Parathyroid adenoma (tissue), 2 donors: ENCODE results near the gene B4GALT2.

Experiments
- H2AFZ ChIP-seq: fragments of 300-600 bp; sonication (generic); one replicate; pipeline ENCODE4 v1.7.0; 2017; ENCODE audit warnings: antibody characterized with exemption, mild to moderate bottlenecking
- H3K27ac ChIP-seq: fragments of 300-600 bp; sonication (generic); one replicate; pipeline ENCODE4 v1.7.0; 2017
- H3K27me3 ChIP-seq: fragments of 300-600 bp; sonication (generic); one replicate; pipeline ENCODE4 v1.7.0; 2017; ENCODE audit warnings: low read length; ENCODE audit not compliant: control insufficient read depth, insufficient read depth
- H3K36me3 ChIP-seq: fragments of 300-600 bp; sonication (generic); one replicate; pipeline ENCODE4 v1.7.0; 2017; ENCODE audit warnings: low read length; ENCODE audit not compliant: control insufficient read depth, insufficient read depth
- H3K4me1 ChIP-seq: fragments of 300-600 bp; sonication (generic); one replicate; pipeline ENCODE4 v1.7.0; 2017; ENCODE audit warnings: control low read depth
- H3K4me2 ChIP-seq: fragments of 300-600 bp; sonication (generic); one replicate; pipeline ENCODE4 v1.7.0; 2017; ENCODE audit warnings: low read length
- H3K4me3 ChIP-seq: fragments of 300-600 bp; sonication (generic); one replicate; pipeline ENCODE4 v1.7.0; 2017; ENCODE audit warnings: low read depth, low read length
- H3K79me2 ChIP-seq: fragments of 300-600 bp; sonication (generic); one replicate; pipeline ENCODE4 v1.7.0; 2017; ENCODE audit warnings: control low read depth
- H3K9ac ChIP-seq: fragments of 300-600 bp; sonication (generic); one replicate; pipeline ENCODE4 v1.7.0; 2017; ENCODE audit warnings: mild to moderate bottlenecking
- H3K9me3 ChIP-seq: fragments of 300-600 bp; sonication (generic); one replicate; pipeline ENCODE4 v1.7.0; 2017; ENCODE audit warnings: low read length; ENCODE audit not compliant: control insufficient read depth
- CTCF ChIP-seq: fragments of 300-600 bp; sonication (generic); IDR thresholded peaks from one replicate; pipeline ENCODE4 v1.7.0; 2017; ENCODE audit warnings: antibody characterized with exemption, mild to moderate bottlenecking
- donor health status: primary hyperparathyroidism.

The B4GALT2 gene

GRCh38 chr1:43984855-43985254 lies 5.8 kb downstream of the B4GALT2 start:
- H3K9me3 ChIP-seq = no peaks in the 10 kb centered on the region
- no peak overlapping the region for H3K4me2 ChIP-seq
- no peaks in the 10 kb centered on the region for H3K79me2 ChIP-seq

GRCh38 chr1:43985984-43986595 lies 7.1 kb downstream of the B4GALT2 start:
- no peaks in the 10 kb centered on the region for H3K79me2 ChIP-seq
- H3K4me2 ChIP-seq = no peak overlapping the region
- no peak overlapping the region for H3K27ac ChIP-seq
- H3K36me3 ChIP-seq = no peaks in the 10 kb centered on the region
- H2AFZ ChIP-seq = no peak overlapping the region
- peaks cover 2% of the 10 kb centered on the region for H3K4me1 ChIP-seq
- TF ChIP-seq CTCF = no peak
- H3K9me3 ChIP-seq = no peaks in the 10 kb centered on the region
- H3K27me3 ChIP-seq = no peaks in the 10 kb centered on the region
- no peak overlapping the region for H3K4me3 ChIP-seq
- no peak overlapping the region for H3K9ac ChIP-seq

More at GRCh38 chr1:43984855-43985254, 5.8 kb downstream of the B4GALT2 start:
- TF ChIP-seq CTCF = no peak
- no peaks in the 10 kb centered on the region for H3K4me1 ChIP-seq
- no peak overlapping the region for H3K27ac ChIP-seq
- no peaks in the 10 kb centered on the region for H3K27me3 ChIP-seq
- no peak overlapping the region for H2AFZ ChIP-seq
- no peak overlapping the region for H3K4me3 ChIP-seq
- H3K9ac ChIP-seq = no peak overlapping the region
- H3K36me3 ChIP-seq = no peaks in the 10 kb centered on the region

- Histone ChIP-seq H3K79me2 (no peaks in the 10 kb centered on the region), H3K4me2 (no peak overlapping the region), H3K4me3 (no peak overlapping the region), H3K9ac (no peak overlapping the region), H3K4me1 (peaks cover 2% of the 10 kb centered on the region), H3K27ac (no peak overlapping the region), H3K27me3 (no peaks in the 10 kb centered on the region), H2AFZ (no peak overlapping the region), H3K9me3 (no peaks in the 10 kb centered on the region), H3K36me3 (no peaks in the 10 kb centered on the region)
- TF ChIP-seq CTCF = no peak
Measured at GRCh38 chr1:43986712-43987111, 7.7 kb downstream of the B4GALT2 start.

GRCh38 chr1:43987159-43987902 lies 8.3 kb downstream of the B4GALT2 start:
- H3K4me3 ChIP-seq = no peak overlapping the region
- H3K79me2 ChIP-seq = no peaks in the 10 kb centered on the region
- H2AFZ ChIP-seq = no peak overlapping the region
- H3K4me2 ChIP-seq = no peak overlapping the region
- H3K4me1 ChIP-seq = peaks cover 2% of the 10 kb centered on the region
- no peaks in the 10 kb centered on the region for H3K9me3 ChIP-seq
- no peak overlapping the region for H3K27ac ChIP-seq
- H3K27me3 ChIP-seq = no peaks in the 10 kb centered on the region
- no peak for TF ChIP-seq CTCF
- H3K9ac ChIP-seq = no peak overlapping the region
- no peaks in the 10 kb centered on the region for H3K36me3 ChIP-seq
